GM18870 (cell line): ENCODE measurements around the gene SOD2.
"Not testable (repeated sequence)": the region's sequence is repeated elsewhere in the genome, so short reads cannot be mapped to it uniquely, and the experiment has no call there.

Source experiments
- ATAC-seq: cut with Tn5 transposase; IDR thresholded peaks from one replicate; pipeline ENCODE4 v1.9.1; 2021; ENCODE audit warnings: moderate library complexity; ENCODE audit not compliant: unreplicated experiment

SOD2 gene

GRCh38 chr6:159716247-159717096 lies 23.4 kb upstream of the SOD2 start:
- no peak for ATAC-seq

GRCh38 chr6:159715605-159716004 lies 22.6 kb upstream of the SOD2 start:
- ATAC-seq = no peak

GRCh38 chr6:159715166-159715565 lies 22.1 kb upstream of the SOD2 start:
- no peak for ATAC-seq

- ATAC-seq = no peak
Observed at GRCh38 chr6:159714404-159714803, 21.4 kb upstream of the SOD2 start.

- no peak for ATAC-seq
Observed at GRCh38 chr6:159713984-159714383, 20.9 kb upstream of the SOD2 start.

- not testable (repeated sequence) for ATAC-seq
Observed at GRCh38 chr6:159712389-159712788, 19.3 kb upstream of the SOD2 start.

GRCh38 chr6:159710603-159711002 lies 17.6 kb upstream of the SOD2 start:
- ATAC-seq = not testable (repeated sequence)

- ATAC-seq = no peak
Observed at GRCh38 chr6:159701413-159701999, 8.5 kb upstream of the SOD2 start.

GRCh38 chr6:159700970-159701369 lies 7.9 kb upstream of the SOD2 start:
- no peak for ATAC-seq

- ATAC-seq = no peak
Observed at GRCh38 chr6:159695984-159696383, 2.9 kb upstream of the SOD2 start.

- ATAC-seq = peak; percentile 20
Observed at GRCh38 chr6:159693894-159694545, 979 bp upstream of the SOD2 start.

- ATAC-seq = no peak
Observed at GRCh38 chr6:159692303-159693127, 526 bp downstream of the SOD2 start.

- ATAC-seq = no peak
Observed at GRCh38 chr6:159691963-159692287, 1.1 kb downstream of the SOD2 start.

GRCh38 chr6:159691133-159691962 lies 1.7 kb downstream of the SOD2 start:
- ATAC-seq = no peak

GRCh38 chr6:159690135-159690534 lies 2.9 kb downstream of the SOD2 start:
- not testable (repeated sequence) for ATAC-seq

- no peak for ATAC-seq
Observed at GRCh38 chr6:159689001-159689400, 4.0 kb downstream of the SOD2 start.

GRCh38 chr6:159688266-159688905 lies 4.7 kb downstream of the SOD2 start:
- no peak for ATAC-seq

GRCh38 chr6:159687341-159687740 lies 5.7 kb downstream of the SOD2 start:
- ATAC-seq = no peak

- ATAC-seq = no peak
Observed at GRCh38 chr6:159686703-159687102, 6.3 kb downstream of the SOD2 start.

GRCh38 chr6:159686040-159686439 lies 7.0 kb downstream of the SOD2 start:
- no peak for ATAC-seq
